Keratinocyte (primary cell): ENCODE data around the gene DEUP1.

Experiments used
- CTCF ChIP-seq, 3 experiments: IDR thresholded peaks in 1 of 3; conservative IDR thresholded peaks in 1 of 3; optimal IDR thresholded peaks in 1 of 3; 2 replicates in 2 of 3; 3 replicates in 1 of 3; pipeline versions ENCODE3 to v1.5.1; 2011; ENCODE audit warnings: low read length in 3 of 3, mild to moderate bottlenecking in 3 of 3, moderate library complexity in 2 of 3, control low read depth in 1 of 3, inconsistent platforms in 1 of 3; ENCODE audit not compliant: insufficient read depth in 2 of 3; ENCODE audit errors: extremely low read depth in 1 of 3
- EZH2 ChIP-seq: IDR thresholded peaks from one replicate; pipeline ENCODE4 v1.6.1; 2012; ENCODE audit warnings: inconsistent platforms, mild to moderate bottlenecking, low read length, moderate library complexity

- TF ChIP-seq CTCF (optimal IDR thresholded peaks at IDR 0.05 in 1 of 3, IDR thresholded peaks at IDR 0.05 in 1 of 3, conservative IDR thresholded peaks at IDR 0.05 in 1 of 3; ENCODE audit: extremely low read depth in 1 of 3, insufficient read depth in 2 of 3, low read length in 3 of 3) (no peak), EZH2 (no peak)
Observed at GRCh38 chr11:93285430-93285829, 45.1 kb upstream of the DEUP1 start.
